ENCODE data around the gene WNT2B.

WNT2B gene

GRCh38 chr1:112529301-112529700 is 20.5 kb downstream of the WNT2B start:
- no peak for DNase-seq

DNA sequence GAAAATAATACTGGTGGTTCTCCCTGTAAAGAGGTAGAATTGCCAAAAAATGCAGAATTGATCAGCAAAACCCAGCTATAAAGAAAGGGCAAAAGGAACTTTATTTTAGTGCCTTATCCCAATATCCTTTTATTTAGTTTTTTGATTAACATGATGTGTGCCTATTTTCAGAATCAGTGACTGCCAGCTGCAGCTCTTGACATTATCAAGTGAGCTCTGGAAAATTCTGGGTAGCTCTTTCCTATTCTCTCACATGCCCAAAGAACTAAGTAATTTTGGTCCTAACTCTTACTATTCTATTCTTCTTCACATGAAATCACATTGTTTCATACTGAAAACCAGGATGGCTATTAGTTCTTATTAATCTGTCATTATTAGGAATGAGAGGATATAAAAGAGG is 22.1 kb downstream of the WNT2B start:
- DNase-seq: no peak

- no peak for DNase-seq
Measured at GRCh38 chr1:112532064-112532463, 23.3 kb downstream of the WNT2B start.

DNA sequence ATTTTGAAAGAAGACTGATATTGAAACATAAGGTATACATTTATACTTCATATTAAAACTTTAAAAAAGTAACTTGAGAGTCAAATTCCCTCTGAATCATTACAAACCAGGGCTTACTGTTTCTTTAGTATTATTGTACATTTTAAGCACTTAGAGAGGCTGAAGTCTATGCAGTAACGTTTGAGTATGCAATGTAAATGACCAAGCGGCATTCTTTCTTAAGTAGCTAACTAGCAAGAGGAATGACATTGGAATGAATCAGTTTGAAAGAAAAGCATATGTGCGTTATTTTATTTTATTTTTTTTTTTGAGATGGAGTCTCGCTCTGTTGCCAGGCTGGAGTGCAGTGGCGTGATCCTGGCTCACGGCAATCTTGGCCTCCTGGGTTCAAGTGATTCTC is 24.3 kb downstream of the WNT2B start:
- DNase-seq: no peak

DNA sequence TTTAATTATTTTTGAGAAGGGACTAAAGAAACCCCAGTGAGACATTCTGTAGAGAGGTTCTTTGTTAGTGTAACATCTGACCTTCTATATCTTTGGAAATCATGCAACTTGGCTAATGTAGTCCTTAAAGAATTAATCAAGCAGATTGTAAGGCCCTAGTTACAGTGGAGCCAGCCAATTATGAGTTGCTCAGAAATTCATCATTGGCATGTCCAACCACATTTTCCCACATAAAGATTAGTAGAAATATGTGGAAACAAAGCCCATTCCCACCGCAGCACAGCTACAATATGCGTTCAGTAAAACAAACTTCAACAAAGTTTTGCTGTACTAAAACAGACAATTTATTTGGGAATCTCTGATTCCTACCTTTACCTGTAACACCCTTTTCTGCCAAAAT is 27.8 kb downstream of the WNT2B start:
- no peak for DNase-seq

- DNase-seq: no peak
Measured at GRCh38 chr1:112537456-112537855, 28.7 kb downstream of the WNT2B start.

- DNase-seq: no peak
Measured at GRCh38 chr1:112538883-112539282, 30.1 kb downstream of the WNT2B start.

DNA sequence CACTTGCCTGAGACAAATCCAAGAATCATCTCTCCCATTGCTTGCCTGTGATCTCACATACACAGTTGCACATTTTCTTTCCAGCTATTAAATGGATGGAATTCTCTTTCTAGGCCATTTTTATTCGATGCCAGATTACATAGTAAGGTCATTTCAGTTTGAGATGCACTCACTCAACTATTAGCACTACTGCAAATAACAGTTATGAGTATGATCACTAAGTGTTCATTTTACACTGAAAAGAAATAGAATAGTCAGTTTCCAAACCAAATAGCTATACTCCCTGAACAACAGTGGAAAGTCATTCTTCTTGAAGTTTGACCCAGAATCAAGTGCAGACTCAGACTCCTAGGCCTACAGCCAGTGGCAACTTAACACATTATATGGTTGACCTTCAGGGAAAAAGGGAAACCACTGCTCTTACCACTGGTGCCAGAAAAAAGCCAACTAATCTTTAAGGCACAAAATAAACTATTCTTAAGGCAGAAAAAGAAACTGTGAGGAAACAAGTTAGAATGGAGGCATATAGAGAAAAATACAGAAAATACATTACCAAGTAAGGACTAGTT is 31.5 kb downstream of the WNT2B start:
- no peak for DNase-seq

DNA sequence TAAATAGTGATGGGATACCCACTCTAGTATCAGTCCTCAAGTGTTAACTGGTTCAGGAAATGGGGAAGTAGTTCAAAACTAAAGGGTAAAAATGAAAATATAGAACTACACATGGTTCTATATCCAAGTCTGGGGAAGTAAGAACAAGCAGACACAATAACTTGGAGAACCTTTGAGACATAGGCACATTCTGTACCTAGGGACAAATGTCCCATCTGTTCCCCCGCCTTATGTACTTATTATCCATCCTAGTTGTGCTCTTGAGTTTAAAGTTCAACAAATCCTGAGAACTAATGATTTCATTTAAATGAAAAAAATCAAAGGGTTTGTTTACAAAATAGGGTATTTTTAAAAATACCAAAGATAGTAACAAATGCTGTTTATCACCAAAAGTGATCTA is 32.5 kb downstream of the WNT2B start:
- DNase-seq: peak; percentile 60

GRCh38 chr1:112542206-112542973 is 33.6 kb downstream of the WNT2B start:
- DNase-seq: no peak

- peak; percentile 43 for DNase-seq
Measured at GRCh38 chr1:112544011-112544688, 35.4 kb downstream of the WNT2B start.

GRCh38 chr1:112544751-112545150 is 36.0 kb downstream of the WNT2B start:
- DNase-seq: no peak

DNA sequence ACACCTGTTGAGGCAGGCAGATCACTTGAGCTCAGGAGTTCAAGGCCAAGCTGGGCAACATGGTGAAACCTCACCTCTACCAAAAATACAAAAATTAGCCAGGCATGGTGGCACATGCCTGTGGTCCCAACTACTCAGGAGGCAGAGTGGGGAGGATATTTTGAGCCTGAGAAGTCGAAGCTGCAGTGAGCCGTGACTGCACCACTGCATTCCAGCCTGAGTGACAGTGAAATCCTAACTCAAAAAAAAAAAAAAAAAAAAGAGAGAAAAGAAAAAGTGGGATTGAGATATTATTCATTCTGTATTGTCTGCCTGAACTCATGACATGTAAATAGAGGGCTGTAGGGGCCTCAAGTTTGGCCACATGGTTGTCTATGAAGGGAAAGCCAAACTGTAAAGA is 37.3 kb downstream of the WNT2B start:
- DNase-seq: no peak

- DNase-seq: no peak
Measured at GRCh38 chr1:112548547-112548946, 39.8 kb downstream of the WNT2B start.

DNA sequence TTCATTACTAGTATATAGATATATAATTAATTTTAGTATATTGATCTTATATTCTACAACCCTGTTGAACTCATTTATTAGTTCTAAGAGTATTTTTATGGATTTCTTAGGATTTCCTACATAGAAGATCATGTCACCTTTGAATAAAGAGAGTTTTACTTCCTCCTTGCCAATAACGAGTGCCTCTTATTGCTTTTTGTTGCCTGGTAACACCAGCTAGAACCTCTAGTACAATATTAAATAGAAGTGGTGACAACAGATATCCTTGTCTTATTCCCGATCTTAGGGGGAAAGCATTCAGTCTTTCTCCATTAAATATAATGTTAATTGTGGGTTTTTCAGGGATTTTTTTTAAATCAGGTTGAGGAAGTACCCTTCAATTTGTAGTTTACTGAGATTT is 40.8 kb downstream of the WNT2B start:
- DNase-seq: no peak

- DNase-seq: no peak
Measured at GRCh38 chr1:112554411-112554810, 45.6 kb downstream of the WNT2B start.

DNA sequence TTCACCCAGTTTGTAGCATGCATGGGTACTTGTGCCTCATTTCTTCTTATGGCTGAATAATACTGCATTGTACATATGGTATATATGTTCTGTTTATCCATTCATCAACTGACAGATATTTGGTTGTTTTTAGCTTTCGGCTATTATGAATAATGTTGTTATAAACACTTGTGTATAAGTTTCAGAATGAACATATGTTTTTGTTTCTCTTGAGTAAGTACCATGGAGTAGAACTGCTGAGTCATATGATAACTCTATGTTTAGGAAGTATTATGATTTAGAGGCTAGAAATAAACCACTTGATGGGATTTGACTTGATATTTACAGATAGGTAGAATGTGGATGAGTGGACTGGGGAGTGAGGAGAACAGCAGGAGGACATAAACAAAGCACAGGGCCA is 48.6 kb downstream of the WNT2B start:
- no peak for DNase-seq

- no peak for DNase-seq
Measured at GRCh38 chr1:112558634-112559033, 49.9 kb downstream of the WNT2B start.

DNA sequence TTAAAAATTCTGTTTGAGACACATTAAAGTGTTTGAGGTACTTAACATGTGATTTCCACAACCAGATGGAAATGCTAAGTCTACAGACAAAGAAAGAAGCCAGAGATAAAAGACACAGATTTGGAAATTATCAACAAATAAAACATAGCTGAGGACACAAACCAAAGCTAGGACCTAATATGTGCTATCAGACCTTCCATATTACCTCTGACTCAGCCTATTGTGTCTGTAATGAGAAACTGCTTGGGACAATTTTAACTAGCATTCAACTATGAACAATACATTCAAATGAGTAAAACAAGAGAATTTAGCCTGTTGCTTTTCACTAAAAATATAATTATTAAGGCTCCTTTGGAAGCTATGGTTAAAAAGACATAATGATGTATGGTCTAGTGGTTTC is 54.6 kb downstream of the WNT2B start:
- no peak for DNase-seq

DNA sequence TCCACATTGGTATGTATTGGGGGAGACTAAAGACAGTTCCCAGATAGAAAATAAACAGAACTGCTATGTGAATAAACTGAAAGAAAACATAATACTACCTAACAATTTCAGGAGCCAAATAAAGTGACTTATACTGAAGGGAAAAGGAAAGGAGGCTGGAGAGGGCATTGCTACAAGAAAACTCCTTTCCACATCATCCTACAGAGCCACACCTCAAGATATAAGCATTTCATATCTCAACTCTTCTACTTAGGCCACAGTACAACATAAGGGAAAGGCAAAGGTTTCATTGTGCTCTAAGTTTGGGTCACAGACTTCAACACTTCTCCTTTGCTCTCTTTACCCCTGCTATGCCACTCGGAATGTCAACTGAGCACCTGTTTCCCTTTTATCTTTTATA is 55.3 kb downstream of the WNT2B start:
- DNase-seq: no peak

DNA sequence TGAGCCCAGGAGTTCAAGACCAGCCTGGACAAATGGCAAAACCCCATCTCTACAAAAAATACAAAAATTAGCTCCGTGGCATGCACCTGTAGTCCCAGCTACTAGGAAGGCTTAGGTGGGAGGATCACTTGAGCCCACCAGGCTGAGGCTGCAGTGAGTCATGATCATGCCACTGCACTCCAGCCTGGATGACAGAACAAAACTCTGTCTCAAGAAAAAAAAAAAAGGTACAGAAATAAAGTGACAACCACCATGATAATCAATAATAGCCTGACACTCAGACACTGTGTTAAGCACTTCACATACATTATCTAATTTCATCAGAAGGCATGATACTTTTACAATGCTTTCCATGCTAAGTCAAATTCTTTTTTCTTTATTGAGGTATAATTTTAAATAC is 57.0 kb downstream of the WNT2B start:
- DNase-seq: no peak

DNA sequence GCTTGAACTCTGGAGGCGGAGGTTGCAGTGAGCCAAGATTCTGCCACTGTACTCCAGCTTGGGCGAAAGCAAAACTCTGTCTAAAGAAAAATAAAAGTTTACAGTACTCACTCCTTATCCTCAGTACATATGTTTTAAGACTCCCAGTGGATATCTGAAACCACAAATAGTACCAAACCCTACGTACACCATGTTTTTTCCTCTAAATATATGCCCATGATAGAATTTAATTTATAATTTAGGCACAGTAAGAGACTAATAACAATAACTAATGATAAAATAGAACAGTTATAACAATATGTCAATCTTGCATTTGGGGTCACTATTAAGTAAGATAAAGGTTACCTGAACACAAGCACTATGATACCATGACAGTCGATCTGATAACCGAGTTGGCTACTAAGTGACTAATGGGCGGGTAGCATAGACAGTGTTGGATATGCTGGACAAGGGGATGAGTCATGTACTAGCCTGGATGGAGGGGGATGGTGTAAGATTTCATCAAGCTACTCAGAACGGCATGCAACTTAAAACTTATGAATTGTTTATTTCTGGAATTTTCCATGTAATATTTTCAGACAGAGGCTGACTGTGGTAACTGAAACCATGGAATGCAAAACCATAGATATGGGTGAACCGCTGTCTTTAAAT is 66.5 kb downstream of the WNT2B start:
- no peak for DNase-seq

- DNase-seq: no peak
Measured at GRCh38 chr1:112576240-112576639, 67.5 kb downstream of the WNT2B start.
